DND-41 (cell line): ENCODE results near the gene CPEB4.

Source experiments
- CTCF ChIP-seq: IDR thresholded peaks from 2 replicates; pipeline ENCODE4 v1.5.1; 2012; ENCODE audit warnings: borderline replicate concordance, low read length, moderate library complexity, mild to moderate bottlenecking; ENCODE audit not compliant: poor library complexity, severe bottlenecking; ENCODE audit errors: extremely low read depth
- EZH2 ChIP-seq: IDR thresholded peaks from 3 replicates; pipeline ENCODE4 v1.6.1; 2012; ENCODE audit warnings: borderline replicate concordance, low read depth, mild to moderate bottlenecking, moderate library complexity, low read length, inconsistent platforms; ENCODE audit not compliant: severe bottlenecking

- no peak for TF ChIP-seq CTCF
- no peak for TF ChIP-seq EZH2
Measured at GRCh38 chr5:173863359-173863758, 24.8 kb upstream of the CPEB4 start.
